K562 (cell line): ENCODE results near the gene TSPAN32. TPM values are rescaled to one million over a fixed set of nuclear protein-coding genes. Genes with fewer than 3 reads are reported as not detected.

Experiments used
- CBX2 ChIP-seq: fragments of 200-600 bp; sonication (generic); IDR thresholded peaks from one replicate; pipeline ENCODE4 v1.6.1; 2012; ENCODE audit warnings: mild to moderate bottlenecking, low read length, inconsistent platforms; ENCODE audit not compliant: insufficient read depth, poor library complexity, severe bottlenecking
- EGR1 ChIP-seq: fragments of 450-650 bp; conservative IDR thresholded peaks from 2 replicates; pipeline ENCODE4 v1.6.1; 2017; ENCODE audit warnings: mild to moderate bottlenecking
- HDAC2 ChIP-seq: fragments of 450-650 bp; IDR thresholded peaks from 2 replicates; pipeline ENCODE4 v1.6.1; 2016; ENCODE audit warnings: mild to moderate bottlenecking
- NR2C2 ChIP-seq, 2 experiments: fragments of 200-800 bp in 1 of 2; sonication (Bioruptor generic) in 1 of 2; sonication (generic) in 1 of 2; formaldehyde crosslinking in 1 of 2; IDR thresholded peaks; 2 replicates each; pipeline versions ENCODE4 v1.6.1 to v1.8.0; 2016 to 2022; ENCODE audit warnings: mild to moderate bottlenecking in 1 of 2, missing compliant biosample characterization in 1 of 2, missing genetic modification characterization in 1 of 2, missing genetic modification reagents in 1 of 2
- PHB2 ChIP-seq: fragments of 450-650 bp; IDR thresholded peaks from 2 replicates; pipeline ENCODE4 v1.6.1; 2017; ENCODE audit warnings: low read depth
- PTBP1 ChIP-seq: fragments of 200-400 bp; formaldehyde crosslinking; IDR thresholded peaks from 2 replicates; pipeline ENCODE4 v1.6.1; 2017; ENCODE audit warnings: low read depth, low read length
- RB1 ChIP-seq: fragments of 450-650 bp; IDR thresholded peaks from 2 replicates; pipeline ENCODE4 v1.6.1; 2017; ENCODE audit warnings: low read depth, mild to moderate bottlenecking
- RERE ChIP-seq: sonication (generic); formaldehyde crosslinking; IDR thresholded peaks from 2 replicates; pipeline ENCODE4 v1.8.0; 2023; ENCODE audit warnings: missing genetic modification reagents, mild to moderate bottlenecking, borderline replicate concordance
- SIX5 ChIP-seq, 2 experiments: IDR thresholded peaks; 2 replicates each; pipeline ENCODE4 v1.6.1; 2011; ENCODE audit warnings: low read length in 2 of 2, borderline replicate concordance in 1 of 2, low read depth in 1 of 2, mild to moderate bottlenecking in 1 of 2, moderate library complexity in 1 of 2; ENCODE audit not compliant: insufficient read depth in 1 of 2
- SLC30A9 ChIP-seq: fragments of 250-450 bp; sonication (Bioruptor Pico); IDR thresholded peaks from 2 replicates; pipeline ENCODE4 v1.8.0; 2022; ENCODE audit warnings: mild to moderate bottlenecking, moderate library complexity
- SMAD2 ChIP-seq: fragments of 150-350 bp; IDR thresholded peaks from 2 replicates; pipeline ENCODE4 v1.6.1; 2014; ENCODE audit warnings: low read depth, mild to moderate bottlenecking, low read length
- SMAD4 ChIP-seq: fragments of 250-450 bp; sonication (Bioruptor Pico); conservative IDR thresholded peaks from 2 replicates; pipeline ENCODE4 v1.8.0; 2021; ENCODE audit warnings: inconsistent platforms, mild to moderate bottlenecking, moderate library complexity
- TAF7 ChIP-seq: fragments of 450-650 bp; IDR thresholded peaks from 2 replicates; pipeline ENCODE4 v1.6.1; 2016; ENCODE audit warnings: missing genetic modification characterization, missing compliant biosample characterization
- TAL1 ChIP-seq: fragments of 450-650 bp; IDR thresholded peaks from 2 replicates; pipeline ENCODE4 v1.6.1; 2016; ENCODE audit warnings: mild to moderate bottlenecking
- ZBTB11 ChIP-seq, 3 experiments: fragments of 200-800 bp in 1 of 3; fragments of 250-450 bp in 1 of 3; fragments of 450-650 bp in 1 of 3; sonication (Bioruptor Pico) in 1 of 3; sonication (Bioruptor generic) in 1 of 3; formaldehyde crosslinking in 1 of 3; IDR thresholded peaks; 2 replicates each; pipeline versions ENCODE4 v1.6.1 to v1.8.0; 2016 to 2022; ENCODE audit warnings: mild to moderate bottlenecking in 2 of 3, missing genetic modification characterization in 2 of 3, missing compliant biosample characterization in 1 of 3, moderate library complexity in 1 of 3
- ZNF583 ChIP-seq: fragments of 250-450 bp; sonication (Bioruptor Pico); IDR thresholded peaks from 2 replicates; pipeline ENCODE4 v1.4.0; 2020
- ZNF584 ChIP-seq: fragments of 200-800 bp; sonication (Bioruptor generic); IDR thresholded peaks from 2 replicates; pipeline ENCODE4 v1.6.1; 2016; ENCODE audit warnings: low read depth, mild to moderate bottlenecking, missing genetic modification characterization, missing compliant biosample characterization
- ZNF778 ChIP-seq: fragments of 450-650 bp; formaldehyde crosslinking; IDR thresholded peaks from 2 replicates; pipeline ENCODE4 v1.4.0; 2020; ENCODE audit warnings: mild to moderate bottlenecking, moderate library complexity
- polyA plus RNA-seq, 8 experiments: library from polyadenylated mRNA; depleted of rRNA in 4 of 8; stranded (reverse) in 5 of 8; unstranded in 3 of 8; fragments of >200 nt; fragmentation: Nextera tagmentation in 2 of 8; fragmentation: Illumina TruSeq in 1 of 8; extraction: Ambion mirVana in 2 of 8; extraction: Trizol in 1 of 8; gene quantifications; 2 replicates each; pipeline versions ENCODE4 v1.2.1 to v1.2.3, GENCODE V29; 2011 to 2014; ENCODE audit warnings: inconsistent platforms in 1 of 8, missing spikeins in 1 of 8
- total RNA-seq, 7 experiments: library from RNA; depleted of rRNA in 6 of 7; stranded (reverse); fragments of >200 nt in 6 of 7; fragmentation: Illumina TruSeq in 2 of 7; extraction: Trizol in 2 of 7; gene quantifications; 2 replicates each; pipeline versions ENCODE4 v1.2.1 to v1.2.3, GENCODE V29; 2011 to 2021; ENCODE audit warnings: low replicate concordance in 1 of 7

TSPAN32 gene
- total and polyA plus RNA-seq, 9 of the 15 experiments (the other 6 are each of a cell fraction or from before 2014, with no cell fraction given): 0.21 to 7.3 (median 2.6) TPM

- TF ChIP-seq NR2C2 (CRISPR knock-in tag; IDR thresholded peaks at IDR 0.05): no peak
- no peak for TF ChIP-seq NR2C2 (tag; IDR thresholded peaks at IDR 0.05)
- TF ChIP-seq SMAD4 (CRISPR knock-in tag): peak; percentile 97
- TF ChIP-seq CBX2: no peak
- 0 out of 2 replicates have a peak, but pooled peaks have one; percentile 68 for TF ChIP-seq PTBP1
- no peak for TF ChIP-seq ZNF778 (CRISPR knock-in tag)
- no peak for TF ChIP-seq TAF7 (tag)
- TF ChIP-seq RERE (CRISPR knock-in tag): 0 out of 2 replicates have a peak, but pooled peaks have one; percentile 13
- peak in 1 of 3 experiments; percentile 91; a peak in 2 of 6 replicates for TF ChIP-seq ZBTB11 (CRISPR knock-in tag; IDR thresholded peaks at IDR 0.05)
- peak; percentile 98 for TF ChIP-seq TAL1
- 0 out of 2 replicates have a peak, but pooled peaks have one; percentile 20 for TF ChIP-seq EGR1
- TF ChIP-seq SMAD2: no peak
- no peak for TF ChIP-seq SIX5 (IDR thresholded peaks at IDR 0.05; ENCODE audit: borderline replicate concordance in 1 of 2, insufficient read depth in 1 of 2, low read depth in 1 of 2, low read length in 2 of 2)
- TF ChIP-seq ZNF583: peak; percentile 81
- TF ChIP-seq RB1: no peak
- TF ChIP-seq SLC30A9: no peak
- peak; percentile 97 for TF ChIP-seq HDAC2
- no peak for TF ChIP-seq ZNF584 (CRISPR knock-in tag)
- peak; percentile 91 for TF ChIP-seq PHB2
Measured at GRCh38 chr11:2303627-2304505, 2.1 kb downstream of the TSPAN32 start (continued).
